ENCODE results near the gene ATRN. TPM values are rescaled to one million over a fixed set of nuclear protein-coding genes. Genes with fewer than 3 reads are reported as not detected.

ATRN gene
- total RNA-seq, 2 experiments from 2014 or later: 8.8 to 9.1 TPM

DNA sequence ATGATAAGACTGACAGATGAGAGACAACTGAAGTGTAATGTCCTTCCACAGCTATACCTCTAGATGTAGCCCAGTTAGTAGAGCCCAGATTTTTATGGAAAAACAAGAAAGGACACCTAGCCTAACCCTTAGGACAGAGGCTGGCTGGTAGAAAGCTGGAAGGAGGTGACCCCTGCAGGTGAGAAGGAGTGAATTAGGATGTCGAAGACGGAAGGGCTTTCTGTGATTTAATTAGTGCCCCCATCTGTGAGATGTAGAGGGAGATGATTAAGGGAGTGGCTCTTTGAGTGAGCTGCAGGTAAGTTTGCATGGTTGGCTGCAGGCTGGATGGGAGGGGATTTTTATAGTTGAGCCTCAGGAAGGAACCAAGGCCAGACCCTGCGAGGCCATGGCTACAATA lies 109.6 kb downstream of the ATRN start:
- no peaks in the 10 kb centered on the region for H3K27me3 ChIP-seq (ENCODE audit: control insufficient read depth in 1 of 2, insufficient read depth in 2 of 2, low read length in 2 of 2)
- Mint-ChIP-seq H3K27me3 (no peaks in the 10 kb centered on the region), H3K9me3 (no peaks in the 10 kb centered on the region), H3K36me3 (ENCODE audit: low read depth) (peaks cover 96% of the 10 kb centered on the region), H3K4me1 (ENCODE audit: low read depth) (no peaks in the 10 kb centered on the region), H3K27ac (no peak overlapping the region), H3K4me3 (no peak overlapping the region)
- ChIA-PET POLR2A (no interaction called here), CTCF (no interaction called here)
- intact Hi-C loops (cut with DNase I, micrococcal nuclease): no loop called here
- ATAC-seq (ENCODE audit: poor library complexity): no peak
- H3K27ac ChIP-seq (ENCODE audit: low read depth in 1 of 2, low read length in 2 of 2): no peak overlapping the region
- H3K36me3 ChIP-seq (ENCODE audit: insufficient read depth, low read length): peaks cover 39% of the 10 kb centered on the region
- TF ChIP-seq, protein P1, sequence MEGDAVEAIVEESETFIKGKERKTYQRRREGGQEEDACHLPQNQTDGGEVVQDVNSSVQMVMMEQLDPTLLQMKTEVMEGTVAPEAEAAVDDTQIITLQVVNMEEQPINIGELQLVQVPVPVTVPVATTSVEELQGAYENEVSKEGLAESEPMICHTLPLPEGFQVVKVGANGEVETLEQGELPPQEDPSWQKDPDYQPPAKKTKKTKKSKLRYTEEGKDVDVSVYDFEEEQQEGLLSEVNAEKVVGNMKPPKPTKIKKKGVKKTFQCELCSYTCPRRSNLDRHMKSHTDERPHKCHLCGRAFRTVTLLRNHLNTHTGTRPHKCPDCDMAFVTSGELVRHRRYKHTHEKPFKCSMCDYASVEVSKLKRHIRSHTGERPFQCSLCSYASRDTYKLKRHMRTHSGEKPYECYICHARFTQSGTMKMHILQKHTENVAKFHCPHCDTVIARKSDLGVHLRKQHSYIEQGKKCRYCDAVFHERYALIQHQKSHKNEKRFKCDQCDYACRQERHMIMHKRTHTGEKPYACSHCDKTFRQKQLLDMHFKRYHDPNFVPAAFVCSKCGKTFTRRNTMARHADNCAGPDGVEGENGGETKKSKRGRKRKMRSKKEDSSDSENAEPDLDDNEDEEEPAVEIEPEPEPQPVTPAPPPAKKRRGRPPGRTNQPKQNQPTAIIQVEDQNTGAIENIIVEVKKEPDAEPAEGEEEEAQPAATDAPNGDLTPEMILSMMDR (IDR thresholded peaks at IDR 0.05): no peak
- no peaks in the 10 kb centered on the region for H3K4me1 ChIP-seq (ENCODE audit: insufficient read depth, low read length)
- no peak overlapping the region for H3K4me3 ChIP-seq (ENCODE audit: low read length)
- no peak for DNase-seq
- no peaks in the 10 kb centered on the region for H3K9me3 ChIP-seq (ENCODE audit: control insufficient read depth in 1 of 2, insufficient read depth in 1 of 2, low read length in 2 of 2)

DNA sequence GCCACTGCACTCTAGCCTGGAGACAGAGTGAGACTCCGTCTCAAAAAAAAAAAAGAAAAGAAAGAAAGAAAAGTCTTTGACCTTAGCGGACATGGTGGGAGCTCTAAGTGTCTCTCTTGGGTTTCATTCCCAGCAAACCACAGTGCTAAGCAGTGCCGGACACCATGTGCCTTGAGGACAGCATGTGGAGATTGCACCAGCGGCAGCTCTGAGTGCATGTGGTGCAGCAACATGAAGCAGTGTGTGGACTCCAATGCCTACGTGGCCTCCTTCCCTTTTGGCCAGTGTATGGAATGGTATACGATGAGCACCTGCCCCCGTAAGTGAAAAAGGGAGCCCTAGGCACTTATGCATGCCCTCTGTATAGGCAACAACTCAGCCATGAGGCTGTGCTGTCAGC lies 112.9 kb downstream of the ATRN start:
- Histone ChIP-seq H3K36me3 (ENCODE audit: insufficient read depth, low read length) (peaks cover 25% of the 10 kb centered on the region), H3K4me1 (ENCODE audit: insufficient read depth, low read length) (no peaks in the 10 kb centered on the region), H3K9me3 (ENCODE audit: control insufficient read depth in 1 of 2, insufficient read depth in 1 of 2, low read length in 2 of 2) (no peaks in the 10 kb centered on the region), H3K4me3 (ENCODE audit: low read length) (no peak overlapping the region), H3K27ac (ENCODE audit: low read depth in 1 of 2, low read length in 2 of 2) (no peak overlapping the region), H3K27me3 (ENCODE audit: control insufficient read depth in 1 of 2, insufficient read depth in 2 of 2, low read length in 2 of 2) (no peaks in the 10 kb centered on the region)
- Mint-ChIP-seq H3K27ac (no peak overlapping the region), H3K36me3 (ENCODE audit: low read depth) (peaks cover 95% of the 10 kb centered on the region), H3K4me1 (ENCODE audit: low read depth) (no peaks in the 10 kb centered on the region), H3K27me3 (no peaks in the 10 kb centered on the region), H3K4me3 (no peak overlapping the region), H3K9me3 (no peaks in the 10 kb centered on the region)
- POLR2A ChIA-PET: no interaction called here
- CTCF ChIA-PET: no interaction called here
- DNase-seq (no peak), ATAC-seq (ENCODE audit: poor library complexity) (no peak)
- TF ChIP-seq, protein P1 (IDR thresholded peaks at IDR 0.05): no peak
- intact Hi-C loops (cut with DNase I, micrococcal nuclease): no loop called here

DNA sequence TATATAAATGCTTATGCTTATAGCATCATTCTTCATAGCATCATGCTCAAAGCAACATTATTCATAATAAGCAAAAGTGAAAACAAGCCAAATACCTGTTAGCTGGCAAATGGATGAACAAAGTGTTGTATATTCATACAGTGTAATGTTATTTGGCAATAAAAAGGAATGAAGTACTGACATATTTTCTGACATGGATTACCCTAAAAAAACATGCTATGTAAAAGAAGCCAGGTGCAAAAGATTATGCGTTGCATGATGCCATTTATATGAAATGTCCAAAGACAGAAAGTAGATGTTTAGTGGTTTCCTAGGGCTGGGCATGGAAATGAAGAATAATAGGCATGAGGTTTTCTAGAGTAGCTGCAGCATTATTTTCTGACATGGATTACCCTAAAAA lies 115.3 kb downstream of the ATRN start:
- no peak overlapping the region for H3K27ac Mint-ChIP-seq
- no peaks in the 10 kb centered on the region for H3K9me3 ChIP-seq (ENCODE audit: control insufficient read depth in 1 of 2, insufficient read depth in 1 of 2, low read length in 2 of 2)
- no peaks in the 10 kb centered on the region for H3K4me1 ChIP-seq (ENCODE audit: insufficient read depth, low read length)
- H3K36me3 ChIP-seq (ENCODE audit: insufficient read depth, low read length): peaks cover 27% of the 10 kb centered on the region
- no peaks in the 10 kb centered on the region for H3K27me3 ChIP-seq (ENCODE audit: control insufficient read depth in 1 of 2, insufficient read depth in 2 of 2, low read length in 2 of 2)
- no peaks in the 10 kb centered on the region for H3K9me3 Mint-ChIP-seq
- no peaks in the 10 kb centered on the region for H3K27me3 Mint-ChIP-seq
- H3K4me3 Mint-ChIP-seq: no peak overlapping the region
- no peak for ATAC-seq (ENCODE audit: poor library complexity)
- peaks cover 93% of the 10 kb centered on the region for H3K36me3 Mint-ChIP-seq (ENCODE audit: low read depth)
- intact Hi-C loops (cut with DNase I, micrococcal nuclease): no loop called here
- TF ChIP-seq, protein P1 (IDR thresholded peaks at IDR 0.05): no peak
- H3K4me3 ChIP-seq (ENCODE audit: low read length): no peak overlapping the region
- DNase-seq: no peak
- H3K27ac ChIP-seq (ENCODE audit: low read depth in 1 of 2, low read length in 2 of 2): no peak overlapping the region
- H3K4me1 Mint-ChIP-seq (ENCODE audit: low read depth): no peaks in the 10 kb centered on the region
- ChIA-PET CTCF (no interaction called here), POLR2A (no interaction called here)
